ENCODE results near the gene AARS2.

Gene AARS2

GRCh38 chr6:44272999-44273566, 40.1 kb downstream of the AARS2 start:
- H3K4me3 ChIP-seq (ENCODE audit: low read depth, low read length), result no peak overlapping the region
- TF ChIP-seq POLR2A (IDR thresholded peaks at IDR 0.05; ENCODE audit: extremely low read depth, insufficient read length), result no peak
- no peak for DNase-seq (ENCODE audit: low read depth)

GRCh38 chr6:44272529-44272928, 40.6 kb downstream of the AARS2 start:
- no peak for DNase-seq (ENCODE audit: low read depth)
- no peak overlapping the region for H3K4me3 ChIP-seq (ENCODE audit: low read depth, low read length)
- TF ChIP-seq MYC (IDR thresholded peaks at IDR 0.05; ENCODE audit: low read depth, low read length) (no peak), MAX (IDR thresholded peaks at IDR 0.05; ENCODE audit: low read depth, low read length) (no peak), POLR2A (IDR thresholded peaks at IDR 0.05; ENCODE audit: extremely low read depth, insufficient read length) (no peak), CTCF (IDR thresholded peaks at IDR 0.05; ENCODE audit: low read depth, low read length) (no peak)

- no peak overlapping the region for H3K4me3 ChIP-seq (ENCODE audit: low read depth, low read length)
- TF ChIP-seq MYC (IDR thresholded peaks at IDR 0.05; ENCODE audit: low read depth, low read length), result no peak
- TF ChIP-seq CTCF (IDR thresholded peaks at IDR 0.05; ENCODE audit: low read depth, low read length), result no peak
- no peak for TF ChIP-seq MAX (IDR thresholded peaks at IDR 0.05; ENCODE audit: low read depth, low read length)
- DNase-seq (ENCODE audit: low read depth), result no peak
These were observed 41.2 kb downstream of the AARS2 start for GRCh38 chr6:44271914-44272313.

GRCh38 chr6:44271406-44271723, 41.8 kb downstream of the AARS2 start:
- TF ChIP-seq MYC (IDR thresholded peaks at IDR 0.05; ENCODE audit: low read depth, low read length), result no peak
- no peak for TF ChIP-seq POLR2A (IDR thresholded peaks at IDR 0.05; ENCODE audit: extremely low read depth, insufficient read length)
- TF ChIP-seq MAX (IDR thresholded peaks at IDR 0.05; ENCODE audit: low read depth, low read length), result no peak
- TF ChIP-seq CTCF (IDR thresholded peaks at IDR 0.05; ENCODE audit: low read depth, low read length), result no peak
- H3K4me3 ChIP-seq (ENCODE audit: low read depth, low read length), result no peak overlapping the region
- DNase-seq (ENCODE audit: low read depth), result no peak

- H3K4me3 ChIP-seq (ENCODE audit: low read depth, low read length), result no peak overlapping the region
- TF ChIP-seq MAX (IDR thresholded peaks at IDR 0.05; ENCODE audit: low read depth, low read length) (no peak), CTCF (IDR thresholded peaks at IDR 0.05; ENCODE audit: low read depth, low read length) (no peak), MYC (IDR thresholded peaks at IDR 0.05; ENCODE audit: low read depth, low read length) (no peak), POLR2A (IDR thresholded peaks at IDR 0.05; ENCODE audit: extremely low read depth, insufficient read length) (no peak)
- DNase-seq (ENCODE audit: low read depth), result no peak
These were observed 42.4 kb downstream of the AARS2 start for GRCh38 chr6:44270526-44271405.

- H3K4me3 ChIP-seq (ENCODE audit: low read depth, low read length), result no peak within 1 kb of the TSS
- TF ChIP-seq MAX (IDR thresholded peaks at IDR 0.05; ENCODE audit: low read depth, low read length) (no peak), POLR2A (IDR thresholded peaks at IDR 0.05; ENCODE audit: extremely low read depth, insufficient read length) (no peak), MYC (IDR thresholded peaks at IDR 0.05; ENCODE audit: low read depth, low read length) (no peak), CTCF (IDR thresholded peaks at IDR 0.05; ENCODE audit: low read depth, low read length) (no peak)
- DNase-seq (ENCODE audit: low read depth), result no peak
These were observed 43.1 kb downstream of the AARS2 start, which contains the start of gene TMEM151B for GRCh38 chr6:44269921-44270525. TMEM151B (plus strand) TSS chr6:44270450; CDS start chr6:44270743, 293 bp downstream.
